Glutamatergic neuron (in vitro differentiated cells): ENCODE measurements around the gene ZNF322. TPM values are rescaled to one million over a fixed set of nuclear protein-coding genes. Genes with fewer than 3 reads are reported as not detected.

Source experiments
- DNase-seq: peaks from one replicate; pipeline ENCODE4 v3.0.0; 2022
- H3K27ac Mint-ChIP-seq: one replicate; pipeline ENCODE4 v1.8.0; 2020; ENCODE audit warnings: mild to moderate bottlenecking, mixed read lengths, inconsistent platforms; ENCODE audit not compliant: unreplicated experiment
- H3K27me3 Mint-ChIP-seq: one replicate; pipeline ENCODE4 v1.8.0; 2020; ENCODE audit warnings: mild to moderate bottlenecking, moderate library complexity, mixed read lengths, inconsistent platforms; ENCODE audit not compliant: unreplicated experiment
- H3K36me3 Mint-ChIP-seq: one replicate; pipeline ENCODE4 v1.8.0; 2020; ENCODE audit warnings: mild to moderate bottlenecking, mixed read lengths, inconsistent platforms; ENCODE audit not compliant: unreplicated experiment
- H3K4me1 Mint-ChIP-seq: one replicate; pipeline ENCODE4 v1.8.0; 2020; ENCODE audit warnings: mild to moderate bottlenecking, low read depth, mixed read lengths, inconsistent platforms; ENCODE audit not compliant: unreplicated experiment
- H3K4me3 Mint-ChIP-seq: one replicate; pipeline ENCODE4 v1.8.0; 2020; ENCODE audit warnings: mild to moderate bottlenecking, mixed read lengths, inconsistent platforms; ENCODE audit not compliant: unreplicated experiment
- H3K9me3 Mint-ChIP-seq: one replicate; pipeline ENCODE4 v1.8.0; 2020; ENCODE audit warnings: mild to moderate bottlenecking, moderate library complexity, mixed read lengths, inconsistent platforms; ENCODE audit not compliant: unreplicated experiment
- CTCF ChIP-seq: fragments of 200-600 bp; sonication (generic); IDR thresholded peaks from one replicate; pipeline ENCODE4 v1.5.0; 2021; ENCODE audit not compliant: partially characterized antibody, unreplicated experiment
- total RNA-seq: library from RNA; stranded (reverse); fragmentation: NEBNext Ultra II Directional; extraction: Animal tissue kit (Norgen Biotek cat#: 25700); gene quantifications from one replicate; pipeline ENCODE4 v1.2.1, GENCODE V29; 2021; ENCODE audit not compliant: unreplicated experiment

ZNF322 gene
- total RNA-seq, 1 donor from 2014 or later: 30.8 TPM

DNA sequence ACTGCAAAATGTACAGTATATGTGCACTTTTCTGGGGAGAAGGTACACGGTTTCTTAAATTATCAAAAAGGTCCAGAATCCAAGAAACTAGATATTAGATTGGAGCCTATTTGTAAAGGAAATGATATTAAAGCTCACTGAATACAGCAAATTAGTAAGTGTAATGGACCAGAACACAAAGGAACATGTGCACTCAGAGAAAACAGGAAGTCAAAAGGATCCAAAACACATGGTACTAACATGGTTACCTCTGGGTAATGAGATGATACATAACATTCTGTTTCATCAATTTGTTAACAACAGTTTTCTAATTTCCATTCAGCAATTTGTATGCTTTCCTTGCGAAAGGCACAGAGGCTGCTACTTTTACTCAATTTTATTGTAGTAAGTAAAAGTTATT lies 18.7 kb downstream of the ZNF322 start:
- Mint-ChIP-seq H3K9me3 (peaks cover 7% of the 10 kb centered on the region), H3K36me3 (peaks cover 44% of the 10 kb centered on the region), H3K27ac (no peak overlapping the region), H3K27me3 (no peaks in the 10 kb centered on the region), H3K4me1 (no peaks in the 10 kb centered on the region), H3K4me3 (no peak overlapping the region)
- DNase-seq: no peak
- no peak for TF ChIP-seq CTCF

GRCh38 chr6:26629359-26629758 lies 30.2 kb downstream of the ZNF322 start:
- peaks cover 5% of the 10 kb centered on the region for H3K36me3 Mint-ChIP-seq
- H3K4me3 Mint-ChIP-seq: no peak overlapping the region
- no peaks in the 10 kb centered on the region for H3K9me3 Mint-ChIP-seq
- H3K4me1 Mint-ChIP-seq: no peaks in the 10 kb centered on the region
- DNase-seq: no peak
- no peak overlapping the region for H3K27ac Mint-ChIP-seq
- TF ChIP-seq CTCF: no peak
- no peaks in the 10 kb centered on the region for H3K27me3 Mint-ChIP-seq

DNA sequence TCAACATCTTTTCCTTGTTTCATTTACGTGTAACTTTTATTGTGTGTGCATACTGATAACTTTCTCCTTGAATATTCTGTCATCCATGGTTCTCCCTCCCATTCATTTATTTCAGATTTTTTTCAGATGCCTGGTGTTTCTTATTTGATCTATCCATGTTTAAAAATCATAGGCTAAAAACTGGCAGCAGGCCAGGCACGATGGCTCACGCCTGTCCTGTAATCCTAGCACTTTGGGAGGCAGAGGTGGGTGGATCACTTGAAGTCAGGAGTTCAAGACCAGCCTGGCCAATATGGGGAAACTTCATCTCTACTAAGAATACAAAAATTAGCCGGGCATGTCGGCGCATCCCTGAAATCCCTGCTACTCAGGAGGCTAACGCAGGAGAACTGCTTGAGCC lies 31.7 kb downstream of the ZNF322 start:
- H3K4me1 Mint-ChIP-seq: no peaks in the 10 kb centered on the region
- no peak overlapping the region for H3K4me3 Mint-ChIP-seq
- H3K36me3 Mint-ChIP-seq: peaks cover 7% of the 10 kb centered on the region
- no peak for TF ChIP-seq CTCF
- no peaks in the 10 kb centered on the region for H3K27me3 Mint-ChIP-seq
- no peak overlapping the region for H3K27ac Mint-ChIP-seq
- DNase-seq: no peak
- peaks cover 3% of the 10 kb centered on the region for H3K9me3 Mint-ChIP-seq

GRCh38 chr6:26624557-26624956 lies 35.0 kb downstream of the ZNF322 start:
- no peak for DNase-seq
- H3K4me3 Mint-ChIP-seq: no peak overlapping the region
- peaks cover 3% of the 10 kb centered on the region for H3K9me3 Mint-ChIP-seq
- no peak overlapping the region for H3K27ac Mint-ChIP-seq
- H3K36me3 Mint-ChIP-seq: peaks cover 7% of the 10 kb centered on the region
- TF ChIP-seq CTCF: no peak
- peaks cover 2% of the 10 kb centered on the region for H3K27me3 Mint-ChIP-seq
- no peaks in the 10 kb centered on the region for H3K4me1 Mint-ChIP-seq

DNA sequence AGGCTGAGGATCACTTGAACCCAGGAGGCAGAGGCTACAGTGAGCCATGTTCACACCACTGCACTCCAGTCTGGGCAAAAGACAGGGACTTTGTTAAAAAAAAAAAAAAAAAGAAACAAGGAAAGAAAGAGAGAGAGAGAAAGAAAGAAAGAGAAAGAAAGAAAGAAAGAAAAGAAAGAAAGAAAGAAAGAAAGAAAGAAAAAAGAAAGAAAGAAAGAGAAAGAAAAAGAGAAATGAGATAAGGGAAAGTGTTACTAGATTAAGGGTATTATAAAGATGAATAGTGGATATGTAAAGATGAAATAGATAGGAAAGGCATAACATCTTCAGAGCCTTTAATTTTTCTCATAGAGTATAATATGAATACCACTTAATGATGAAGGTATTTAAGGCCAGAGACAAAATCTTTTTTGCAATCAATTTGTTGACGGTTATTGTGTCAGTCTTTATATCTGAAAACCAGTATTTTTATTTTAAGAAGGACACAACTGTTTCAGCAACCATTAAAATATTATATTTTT lies 36.1 kb downstream of the ZNF322 start:
- TF ChIP-seq CTCF: no peak
- Mint-ChIP-seq H3K4me3 (no peak overlapping the region), H3K9me3 (peaks cover 3% of the 10 kb centered on the region), H3K36me3 (peaks cover 7% of the 10 kb centered on the region), H3K4me1 (no peaks in the 10 kb centered on the region), H3K27me3 (peaks cover 2% of the 10 kb centered on the region), H3K27ac (no peak overlapping the region)
- DNase-seq: no peak
